Psoas muscle (tissue), 8 donors: ENCODE results near the gene PRRX2. TPM values are rescaled to one million over a fixed set of nuclear protein-coding genes. Genes with fewer than 3 reads are reported as not detected.
A peak's percentile ranks its signal among the peaks of the same experiment; 100 is the strongest.

Source experiments
- ATAC-seq, 4 donors: fragments of 200-7000 bp; cut with Tn5 transposase; one replicate each; pipeline ENCODE4 v1.9.1; 2020; ENCODE audit warnings: moderate library complexity in 3 of 4, mild to moderate bottlenecking in 2 of 4
- DNase-seq, 2 donors: peaks; one replicate each; pipeline ENCODE4 v3.0.0-alpha.2; 2020
- H3K27ac ChIP-seq: fragments of 200-600 bp; one replicate; pipeline ENCODE4 v1.8.0; 2022
- H3K27me3 ChIP-seq, 3 donors: fragments of 200-600 bp in 1 of 3; one replicate each; pipeline versions ENCODE4 v1.6.1 to v1.8.0; 2013 to 2022; ENCODE audit warnings: low read length in 2 of 3, mild to moderate bottlenecking in 2 of 3, moderate library complexity in 1 of 3; ENCODE audit not compliant: insufficient read depth in 3 of 3
- H3K36me3 ChIP-seq, 2 donors: fragments of 200-600 bp in 1 of 2; one replicate each; pipeline versions ENCODE4 v1.6.1 to v1.8.0; 2013 to 2022; ENCODE audit warnings: low read depth in 1 of 2, mild to moderate bottlenecking in 1 of 2, moderate library complexity in 1 of 2; ENCODE audit not compliant: insufficient read depth in 1 of 2
- H3K4me1 ChIP-seq: fragments of 200-600 bp; one replicate; pipeline ENCODE4 v1.8.0; 2022
- H3K4me3 ChIP-seq: fragments of 200-600 bp; one replicate; pipeline ENCODE4 v1.8.0; 2022; ENCODE audit warnings: mild to moderate bottlenecking
- H3K9me3 ChIP-seq: fragments of 200-600 bp; one replicate; pipeline ENCODE4 v1.8.0; 2022
- CTCF ChIP-seq: fragments of 200-600 bp; IDR thresholded peaks from one replicate; pipeline ENCODE4 v1.8.0; 2022; ENCODE audit warnings: antibody characterized with exemption
- WGBS, 3 donors: extraction: QIAGEN DNeasy Blood & Tissue Kit; methylation state at CpG; one replicate each; pipeline versions ENCODE4 v1.1.6 to v1.1.7; 2013; 5-methylcytosine and 5-hydroxymethylcytosine counted together
- intact Hi-C, 2 donors: fragments of 100-400 bp; cut with DNase I; formaldehyde crosslinking; loops; one replicate each; pipeline versions ENCODE4 v1.11.0 to v1.14.2; 2022
- polyA plus RNA-seq, 3 donors: library from polyadenylated mRNA; stranded (reverse); fragments of 200-250 nt; gene quantifications; one replicate each; pipeline ENCODE4 v1.2.3, GENCODE V29; 2013
- total RNA-seq, 4 donors: library from RNA; stranded (reverse); fragmentation: NEBNext Ultra II Directional in 2 of 4; extraction: Animal tissue kit (Norgen Biotek cat#: 25700) in 2 of 4; gene quantifications; one replicate each; pipeline versions ENCODE4 v1.2.1 to v1.2.4, GENCODE V29; 2021 to 2023
- donor health status: healthy with polysubstance abuse.
- donor health status: DM: no; HTN: no; CAD: no; lungs with moderate emphysema.
- donor health status: Bipolar disorder and iron deficiency.
- donor health status: healthy.
- donor health status: DM: yes; HTN: yes; CAD: no.
- donor health status: DM: no; HTN: no; CAD: no.
- donor health status: DM: no; HTN: no; CAD: no.
- donor health status: DM: yes; HTN: yes; CAD: no.

PRRX2 gene
- total and polyA plus RNA-seq, 7 donors = 0.03 to 1.1 (median 0.49) TPM

- H3K4me3 ChIP-seq = peak overlapping the region; percentile 76
- peaks cover 0 to 2% (median 1%) of the 10 kb centered on the region in 3 donors for H3K27me3 ChIP-seq
- H3K4me1 ChIP-seq = peaks cover 46% of the 10 kb centered on the region
- no peak for TF ChIP-seq CTCF
- no peaks in the 10 kb centered on the region for H3K9me3 ChIP-seq
- intact Hi-C loops = loop anchor here in 1 of 2 donors (2.0 kb wide), 1 partner anchor 14 kb away; no protein-coding TSS in a partner anchor
- H3K27ac ChIP-seq = peak overlapping the region; percentile 93
- WGBS, 3 donors = 2 to 4% (median 3%) methylated on average over 20 of the region's 20 CpGs
- H3K36me3 ChIP-seq = no peaks in the 10 kb centered on the region
- DNase-seq = no peak
- peak; percentile 33 to 64 (median 53) for ATAC-seq
Observed at GRCh38 chr9:129626625-129627284, 38.7 kb upstream of the PRRX2 start.

- TF ChIP-seq CTCF = no peak
- Histone ChIP-seq H3K36me3 (peaks cover 0 to 2% of the 10 kb centered on the region in 2 donors), H3K27me3 (no peaks in the 10 kb centered on the region), H3K9me3 (no peaks in the 10 kb centered on the region), H3K27ac (peak overlapping the region; percentile 93), H3K4me1 (peaks cover 52% of the 10 kb centered on the region), H3K4me3 (peak overlapping the region; percentile 76)
- DNase-seq (no peak), ATAC-seq (no peak)
- 20 to 27% (median 26%) methylated on average over 12 of the region's 12 CpGs for WGBS, 3 donors
- intact Hi-C loops = loop anchor here in 1 of 2 donors (2.0 kb wide), 1 partner anchor 13 kb away; no protein-coding TSS in a partner anchor
Observed at GRCh38 chr9:129627556-129628440, 37.6 kb upstream of the PRRX2 start.

- 39 to 47% (median 43%) methylated on average over 6 of the region's 6 CpGs for WGBS, 3 donors
- TF ChIP-seq CTCF = peak; percentile 10
- Histone ChIP-seq H3K4me3 (peak overlapping the region; percentile 76), H3K27me3 (no peaks in the 10 kb centered on the region), H3K4me1 (peaks cover 52% of the 10 kb centered on the region), H3K9me3 (no peaks in the 10 kb centered on the region), H3K27ac (no peak overlapping the region), H3K36me3 (peaks cover 0 to 11% of the 10 kb centered on the region in 2 donors)
- intact Hi-C loops = no loop called here
- no peak for DNase-seq
- ATAC-seq = no peak
Observed at GRCh38 chr9:129628709-129629108, 36.7 kb upstream of the PRRX2 start.

GRCh38 chr9:129629251-129629820 is 36.1 kb upstream of the PRRX2 start:
- ATAC-seq = no peak
- peaks cover 52% of the 10 kb centered on the region for H3K4me1 ChIP-seq
- no peaks in the 10 kb centered on the region for H3K27me3 ChIP-seq
- no peak overlapping the region for H3K27ac ChIP-seq
- H3K36me3 ChIP-seq = peaks cover 3 to 18% of the 10 kb centered on the region in 2 donors
- TF ChIP-seq CTCF = no peak
- no peaks in the 10 kb centered on the region for H3K9me3 ChIP-seq
- intact Hi-C loops = no loop called here
- WGBS, 3 donors = 79 to 83% (median 82%) methylated on average over 8 of the region's 8 CpGs
- DNase-seq = no peak
- no peak overlapping the region for H3K4me3 ChIP-seq
